ENCODE measurements around the gene SGIP1. TPM values are rescaled to one million over a fixed set of nuclear protein-coding genes. Genes with fewer than 3 reads are reported as not detected.

SGIP1 gene
- total and polyA plus RNA-seq, 8 donors: 0.31 to 2.3 (median 1.1) TPM

GRCh38 chr1:66563094-66563800 is 29.3 kb downstream of the SGIP1 start:
- Histone ChIP-seq H3K4me1 (no peaks in the 10 kb centered on the region), H3K9me3 (no peaks in the 10 kb centered on the region), H3K27ac (peak overlapping the region in 1 of 4 donors; percentile 15), H3K4me3 (no peak overlapping the region), H3K36me3 (no peaks in the 10 kb centered on the region), H3K27me3 (no peaks in the 10 kb centered on the region)
- FAIRE-seq: no peak
- WGBS, 2 donors: 47 to 54% methylated on average over 6 of the region's 6 CpGs
- TF ChIP-seq CTCF (IDR thresholded peaks at IDR 0.05): no peak
- DNase-seq: no peak
- intact Hi-C loops (cut with DNase I): no loop called here
- ATAC-seq: peak in 2 of 4 donors; percentile 61 to 73

- Histone ChIP-seq H3K27me3 (no peaks in the 10 kb centered on the region), H3K36me3 (no peaks in the 10 kb centered on the region), H3K4me1 (no peaks in the 10 kb centered on the region), H3K4me3 (no peak overlapping the region), H3K27ac (peak overlapping the region in 1 of 4 donors; percentile 15), H3K9me3 (no peaks in the 10 kb centered on the region)
- FAIRE-seq (no peak), DNase-seq (no peak), ATAC-seq (peak in 2 of 4 donors; percentile 58 to 75)
- intact Hi-C loops (cut with DNase I): no loop called here
- TF ChIP-seq CTCF (IDR thresholded peaks at IDR 0.05): no peak
- 56% methylated on average over 5 of the region's 5 CpGs for WGBS, 2 donors
Measured at GRCh38 chr1:66563941-66564630, 30.1 kb downstream of the SGIP1 start.

GRCh38 chr1:66570196-66570595 is 36.2 kb downstream of the SGIP1 start:
- no peaks in the 10 kb centered on the region for H3K36me3 ChIP-seq
- FAIRE-seq: no peak
- no peak for ATAC-seq
- no peaks in the 10 kb centered on the region for H3K9me3 ChIP-seq
- H3K27ac ChIP-seq: no peak overlapping the region
- H3K4me1 ChIP-seq: no peaks in the 10 kb centered on the region
- no peak for TF ChIP-seq CTCF (IDR thresholded peaks at IDR 0.05)
- H3K27me3 ChIP-seq: no peaks in the 10 kb centered on the region
- H3K4me3 ChIP-seq: no peak overlapping the region
- no peak for DNase-seq
- intact Hi-C loops (cut with DNase I): no loop called here

GRCh38 chr1:66571789-66572188 is 37.8 kb downstream of the SGIP1 start:
- Histone ChIP-seq H3K27ac (no peak overlapping the region), H3K9me3 (no peaks in the 10 kb centered on the region), H3K4me3 (no peak overlapping the region), H3K4me1 (no peaks in the 10 kb centered on the region), H3K36me3 (no peaks in the 10 kb centered on the region), H3K27me3 (no peaks in the 10 kb centered on the region)
- DNase-seq (no peak), FAIRE-seq (no peak), ATAC-seq (no peak)
- WGBS, 2 donors: 54 to 57% methylated on average over 1 of the region's 1 CpG
- TF ChIP-seq CTCF (IDR thresholded peaks at IDR 0.05): no peak
- intact Hi-C loops (cut with DNase I): no loop called here

GRCh38 chr1:66575739-66576138 is 41.8 kb downstream of the SGIP1 start:
- WGBS, 2 donors: 47 to 65% methylated on average over 4 of the region's 4 CpGs
- DNase-seq (no peak), FAIRE-seq (no peak), ATAC-seq (no peak)
- no peak overlapping the region for H3K27ac ChIP-seq
- no peak overlapping the region for H3K4me3 ChIP-seq
- no peaks in the 10 kb centered on the region for H3K9me3 ChIP-seq
- TF ChIP-seq CTCF (IDR thresholded peaks at IDR 0.05): no peak
- H3K36me3 ChIP-seq: no peaks in the 10 kb centered on the region
- intact Hi-C loops (cut with DNase I): no loop called here
- H3K4me1 ChIP-seq: no peaks in the 10 kb centered on the region
- H3K27me3 ChIP-seq: no peaks in the 10 kb centered on the region
